Measurements from ENCODE around the gene C14orf119. TPM values are rescaled to one million over a fixed set of nuclear protein-coding genes. Genes with fewer than 3 reads are reported as not detected.
A peak's percentile ranks its signal among the peaks of the same experiment; 100 is the strongest.

The C14orf119 gene
- total and polyA plus RNA-seq, 10 donors = 28.0 to 47.0 (median 39.0) TPM

DNA sequence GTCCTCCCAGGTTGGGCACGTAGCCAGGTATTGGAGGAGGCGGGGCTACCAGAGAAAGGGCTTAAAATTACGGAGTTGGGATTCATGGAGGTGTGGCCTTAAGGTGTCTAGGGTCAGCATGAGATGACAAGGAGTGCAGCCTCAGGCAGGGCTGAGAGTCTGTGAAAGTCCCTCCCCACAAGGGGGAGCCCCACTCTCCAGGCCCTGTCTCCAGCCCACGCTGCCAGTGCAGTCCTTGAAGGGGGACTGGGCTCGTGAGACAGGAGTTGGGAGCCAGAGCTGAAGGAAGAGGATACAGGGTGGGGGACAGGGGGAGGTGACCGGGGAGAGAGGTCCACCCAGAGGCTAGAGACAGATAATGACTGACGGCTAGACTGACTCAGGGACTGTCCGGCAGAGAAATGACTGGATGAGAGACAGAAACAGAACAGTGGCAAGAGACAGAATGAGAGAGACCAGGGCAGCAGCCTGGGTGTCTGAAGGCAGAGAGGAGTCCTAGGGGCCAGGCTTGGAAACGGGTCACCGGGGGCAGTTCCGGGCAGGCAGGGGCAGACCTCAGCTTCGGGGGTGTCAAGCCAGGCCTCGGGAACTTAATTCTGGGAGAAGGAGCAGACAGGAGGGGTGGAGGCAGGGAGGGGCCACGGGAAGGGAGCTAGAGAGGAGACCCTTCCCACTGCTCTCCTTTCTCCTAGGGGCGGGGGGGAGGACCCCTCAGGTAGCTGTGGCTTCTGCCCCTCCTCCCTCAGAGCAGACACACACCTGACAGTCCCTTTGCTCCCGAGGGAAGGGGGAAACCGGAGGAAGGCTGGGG lies 39.0 kb upstream of the C14orf119 start:
- H3K4me3 ChIP-seq = peak overlapping the region in 6 of 8 donors; percentile 60 to 91 (median 79)
- peaks cover 0 to 8% (median 0%) of the 10 kb centered on the region in 7 donors for H3K27me3 ChIP-seq (replicated peaks in 1 of 7)
- H3K9me3 ChIP-seq = no peaks in the 10 kb centered on the region
- TF ChIP-seq CTCF (IDR thresholded peaks at IDR 0.05 in 8 of 11, conservative IDR thresholded peaks at IDR 0.05 in 3 of 11) (peak in 10 of 11 experiments; percentile 32 to 82 (median 70)), POLR2A (IDR thresholded peaks at IDR 0.05) (no peak), POLR2AphosphoS5 (IDR thresholded peaks at IDR 0.05) (peak in 1 of 3 donors; percentile 34)
- 7 to 14% (median 10%) methylated on average over 17 of the region's 17 CpGs for WGBS, 5 donors
- peak overlapping the region in 2 of 8 donors; percentile 30 for H3K27ac ChIP-seq
- peaks cover 13 to 30% (median 22%) of the 10 kb centered on the region in 6 donors for H3K4me1 ChIP-seq
- DNase-seq = peak; percentile 91
- intact Hi-C loops (cut with DNase I; ENCODE audit: low total_unique reads) = no loop called here
- peaks cover 10 to 33% (median 30%) of the 10 kb centered on the region in 6 donors for H3K36me3 ChIP-seq

DNA sequence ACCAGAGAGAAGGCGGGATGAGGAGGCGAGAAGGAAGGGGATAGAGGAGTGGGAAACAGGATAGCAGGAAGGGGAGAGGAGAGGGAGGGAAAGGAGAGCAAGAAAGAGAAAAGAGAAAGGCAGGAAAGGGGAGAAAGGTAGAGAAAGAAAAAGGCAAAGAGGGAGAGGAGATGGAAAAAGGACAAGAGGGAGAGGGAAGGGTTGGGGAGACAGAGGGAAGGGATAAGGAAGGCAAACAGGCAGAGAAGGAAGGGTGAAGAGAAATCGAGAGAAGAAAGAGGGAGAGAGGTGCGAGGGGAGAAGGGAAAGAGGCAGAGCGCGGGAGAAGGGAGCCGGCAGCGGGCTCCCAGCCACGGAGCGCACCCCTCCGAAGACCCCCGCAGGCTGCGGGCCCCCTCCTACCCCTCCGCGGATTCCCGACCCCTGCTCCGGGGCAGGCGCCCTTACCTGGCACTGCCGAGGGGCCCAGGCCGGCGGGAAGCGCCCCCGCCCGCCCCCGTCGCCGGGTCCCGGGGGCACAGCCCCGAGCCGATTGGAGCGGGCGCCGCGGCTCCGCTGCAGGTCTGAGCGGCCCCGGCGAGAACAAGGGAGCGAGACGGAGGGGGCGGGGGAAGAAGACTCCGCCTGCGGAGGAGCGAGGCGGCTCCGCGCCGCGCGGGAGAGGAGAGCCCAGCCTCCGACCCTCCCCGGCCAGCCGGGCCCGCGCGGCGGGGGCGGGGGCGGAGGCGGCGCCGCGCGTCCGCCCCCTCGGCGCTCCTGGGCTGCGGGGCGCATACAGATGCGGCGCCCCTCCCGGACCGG lies 38.1 kb upstream of the C14orf119 start, which contains the start of gene CDH24:
CDH24 (minus strand) TSS at position 565 of the 801 bp plus-strand sequence. CDS start 1,787 bp downstream, outside the sequence.
- Histone ChIP-seq H3K27ac (peak within 1 kb of the TSS in 6 of 8 donors; percentile 44 to 71 (median 62)), H3K4me3 (peak within 1 kb of the TSS; percentile 60 to 91 (median 76)), H3K36me3 (peaks cover 10 to 41% (median 38%) of the 10 kb centered on the region in 6 donors), H3K4me1 (peaks cover 13 to 33% (median 24%) of the 10 kb centered on the region in 6 donors), H3K9me3 (no peaks in the 10 kb centered on the region), H3K27me3 (replicated peaks in 1 of 7) (peaks cover 0 to 8% (median 0%) of the 10 kb centered on the region in 7 donors)
- WGBS, 5 donors = 2 to 6% (median 3%) methylated on average over 21 to 73 of the region's 73 CpGs
- TF ChIP-seq CTCF (IDR thresholded peaks at IDR 0.05 in 8 of 11, conservative IDR thresholded peaks at IDR 0.05 in 3 of 11) (no peak), POLR2AphosphoS5 (IDR thresholded peaks at IDR 0.05) (peak in 1 of 3 donors; percentile 54)
- intact Hi-C loops (cut with DNase I; ENCODE audit: low total_unique reads) = no loop called here
- peak; percentile 92 for DNase-seq

DNA sequence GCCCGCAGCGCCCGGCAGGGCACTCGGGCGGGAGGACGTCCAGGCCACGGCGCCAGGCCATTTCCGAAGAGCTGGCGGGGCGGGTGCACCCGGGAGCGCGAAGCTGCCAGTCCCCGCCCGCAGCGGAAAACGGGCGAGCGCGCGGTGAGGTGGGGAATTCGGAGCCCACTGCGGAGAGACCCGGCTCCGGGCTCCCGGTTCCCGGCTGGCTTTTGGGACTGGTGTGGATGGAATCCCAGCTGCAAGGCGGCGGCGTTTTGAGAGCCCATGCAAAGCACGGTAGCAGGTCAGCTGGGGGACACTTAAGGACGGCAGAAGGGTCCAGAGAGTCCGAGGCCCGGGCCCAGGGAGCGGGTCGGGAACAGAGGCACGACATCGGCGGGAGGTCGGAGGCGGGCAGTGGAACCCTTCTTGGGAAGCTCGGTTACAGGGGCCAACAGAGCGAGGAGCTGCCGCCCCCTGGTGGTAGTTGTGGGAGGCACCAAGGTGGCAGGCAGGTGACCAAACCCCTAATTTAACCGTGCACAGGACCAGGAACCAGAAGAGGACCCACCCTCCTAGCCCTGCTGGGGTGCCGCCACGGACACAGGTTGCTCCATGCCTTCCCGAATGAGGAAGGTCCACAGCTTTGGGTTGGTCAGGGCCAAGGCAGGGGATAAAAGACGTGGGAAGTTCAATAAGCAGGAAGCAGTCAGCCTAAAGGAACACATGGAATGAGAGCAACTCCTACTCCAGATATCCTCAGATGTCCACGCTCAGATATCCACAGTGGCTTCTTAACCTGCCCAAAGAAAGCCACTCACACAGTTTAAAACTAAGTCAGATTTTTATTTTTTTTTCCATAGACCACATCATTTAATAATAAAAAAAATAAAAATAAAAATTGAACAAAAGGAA lies 37.3 kb upstream of the C14orf119 start:
- Histone ChIP-seq H3K4me3 (peak overlapping the region; percentile 60 to 91 (median 76)), H3K4me1 (peaks cover 13 to 41% (median 27%) of the 10 kb centered on the region in 6 donors), H3K9me3 (no peaks in the 10 kb centered on the region), H3K36me3 (peaks cover 10 to 49% (median 47%) of the 10 kb centered on the region in 6 donors), H3K27ac (peak overlapping the region in 6 of 8 donors; percentile 44 to 71 (median 62)), H3K27me3 (replicated peaks in 1 of 7) (peaks cover 0 to 8% (median 0%) of the 10 kb centered on the region in 7 donors)
- WGBS, 5 donors = 1 to 5% (median 2%) methylated on average over 16 to 51 of the region's 51 CpGs
- DNase-seq = peak; percentile 96
- TF ChIP-seq POLR2A (IDR thresholded peaks at IDR 0.05) (no peak), CTCF (IDR thresholded peaks at IDR 0.05 in 8 of 11, conservative IDR thresholded peaks at IDR 0.05 in 3 of 11) (peak; percentile 89 to 98 (median 95)), POLR2AphosphoS5 (IDR thresholded peaks at IDR 0.05) (peak; percentile 69 to 78 (median 76))
- intact Hi-C loops (cut with DNase I; ENCODE audit: low total_unique reads) = loop anchor here (2.0 kb wide), 1 partner anchor 69 kb away; no protein-coding TSS in a partner anchor
